HG03558 (cell line): ENCODE results near the gene TTLL13.

Experiments
- ATAC-seq: cut with Tn5 transposase; IDR thresholded peaks from one replicate; pipeline ENCODE4 v1.9.1; 2021; ENCODE audit warnings: moderate number of reproducible peaks; ENCODE audit not compliant: unreplicated experiment; ENCODE audit errors: extremely low read depth

The TTLL13 gene

GRCh38 chr15:90214553-90215196 is 34.7 kb upstream of the TTLL13 start:
- no peak for ATAC-seq

- ATAC-seq = no peak
Measured at GRCh38 chr15:90217671-90218394, 31.5 kb upstream of the TTLL13 start.

- ATAC-seq = no peak
Measured at GRCh38 chr15:90219421-90220141, 29.8 kb upstream of the TTLL13 start.

- ATAC-seq = no peak
Measured at GRCh38 chr15:90221246-90221900, 28.0 kb upstream of the TTLL13 start.

GRCh38 chr15:90222547-90222946 is 26.8 kb upstream of the TTLL13 start:
- no peak for ATAC-seq

GRCh38 chr15:90223441-90224165 is 25.8 kb upstream of the TTLL13 start:
- ATAC-seq = no peak

GRCh38 chr15:90225047-90225446 is 24.3 kb upstream of the TTLL13 start:
- no peak for ATAC-seq

- no peak for ATAC-seq
Measured at GRCh38 chr15:90225504-90226234, 23.7 kb upstream of the TTLL13 start.

GRCh38 chr15:90227336-90227735 is 22.0 kb upstream of the TTLL13 start:
- ATAC-seq = no peak

- ATAC-seq = no peak
Measured at GRCh38 chr15:90227816-90228772, 21.3 kb upstream of the TTLL13 start.

- no peak for ATAC-seq
Measured at GRCh38 chr15:90228960-90229359, 20.4 kb upstream of the TTLL13 start.

- ATAC-seq = no peak
Measured at GRCh38 chr15:90230071-90230494, 19.3 kb upstream of the TTLL13 start.

GRCh38 chr15:90230610-90231009 is 18.7 kb upstream of the TTLL13 start:
- ATAC-seq = no peak

- ATAC-seq = no peak
Measured at GRCh38 chr15:90231028-90232017, 18.0 kb upstream of the TTLL13 start.

- no peak for ATAC-seq
Measured at GRCh38 chr15:90232196-90232595, 17.2 kb upstream of the TTLL13 start.

- ATAC-seq = no peak
Measured at GRCh38 chr15:90232941-90233386, 16.4 kb upstream of the TTLL13 start.
